GM18520 (cell line): ENCODE data around the gene CARMIL3.

ENCODE experiments used
- ATAC-seq: cut with Tn5 transposase; IDR thresholded peaks from one replicate; pipeline ENCODE4 v1.9.1; 2021; ENCODE audit not compliant: unreplicated experiment

The CARMIL3 gene

DNA sequence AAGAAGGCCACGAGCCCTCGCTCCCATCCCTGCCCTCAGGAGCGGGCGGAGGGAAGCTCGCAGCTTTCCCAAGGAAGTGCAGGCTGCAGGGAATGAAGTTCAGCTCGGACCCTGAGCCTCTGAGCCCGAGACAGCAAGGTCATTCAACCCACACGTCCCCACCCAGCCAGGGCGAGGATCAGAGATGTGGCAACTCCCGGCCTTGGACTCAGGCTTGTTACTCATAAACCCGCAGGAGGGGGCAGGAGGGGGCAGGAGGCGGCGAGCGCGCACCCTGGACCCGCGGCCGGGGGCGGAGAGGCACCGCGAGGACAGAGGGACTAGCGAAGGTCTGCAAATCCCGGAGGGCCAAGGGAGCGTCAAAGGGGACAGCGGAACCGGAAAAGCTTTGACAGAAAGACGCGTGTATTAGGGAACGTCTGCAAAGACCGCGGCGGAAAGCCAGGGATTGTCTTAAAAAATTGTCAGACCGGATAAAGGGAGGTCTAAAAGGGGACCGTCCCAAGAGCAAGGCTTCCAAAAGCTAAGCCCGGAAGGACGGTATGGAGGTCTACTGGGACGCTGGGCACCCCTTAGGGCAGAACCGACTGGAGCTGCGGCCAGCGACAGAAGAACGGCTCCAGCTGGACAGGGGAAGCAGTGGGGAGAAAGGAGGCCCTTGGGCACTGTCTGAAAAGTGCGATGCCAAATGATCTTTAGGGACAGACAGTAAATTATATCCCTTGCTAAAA is 62.2 kb downstream of the CARMIL3 start:
- ATAC-seq = peak; percentile 0

DNA sequence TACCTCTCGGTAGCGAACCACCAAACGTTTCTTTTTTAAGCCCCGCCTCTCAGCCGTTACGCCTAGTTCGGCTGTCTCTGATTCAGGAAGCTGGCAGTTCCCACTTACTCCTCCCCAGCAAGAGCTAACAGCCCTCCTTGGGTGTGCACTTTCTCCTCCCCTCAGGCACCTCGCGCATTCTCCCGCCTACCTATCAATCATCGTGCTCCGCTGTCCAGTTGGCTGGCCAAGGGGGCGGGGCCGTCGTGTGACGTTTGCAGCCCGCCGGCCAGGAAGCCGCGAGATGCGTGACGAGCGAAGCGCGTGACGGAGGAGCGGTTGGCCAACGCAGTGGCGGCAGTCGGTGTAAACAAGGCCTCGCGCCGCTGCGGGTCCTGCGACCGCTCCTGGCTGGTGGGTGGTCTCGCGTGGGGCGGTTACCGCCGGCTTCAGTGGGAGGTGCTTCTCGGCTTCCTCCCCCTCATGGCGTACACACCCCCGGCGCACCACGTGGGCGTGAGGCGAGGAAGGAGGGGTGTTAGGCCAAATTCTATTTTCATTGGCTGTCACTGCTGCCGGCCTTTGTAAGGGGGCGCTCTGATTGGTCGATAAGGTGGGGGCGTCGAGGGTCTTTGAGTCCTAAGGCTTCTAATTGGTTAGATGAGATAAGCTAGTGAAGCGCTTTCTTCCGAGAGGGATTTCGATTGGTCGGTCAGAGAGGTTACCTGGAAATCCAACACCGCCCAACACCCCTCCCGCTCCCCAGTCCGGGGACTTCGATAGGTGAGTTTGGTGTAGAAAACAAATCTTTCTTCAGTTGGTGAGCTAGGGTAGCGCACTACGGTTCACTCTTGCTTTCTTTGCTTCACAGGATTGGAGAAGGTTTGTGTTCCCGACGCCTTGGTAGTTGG is 63.0 kb downstream of the CARMIL3 start, which contains the start of the genes DCAF11 and NRL:
Gene DCAF11, plus strand, starts transcription at position 246 of the 890 bp plus-strand sequence. CDS start 818 bp downstream, outside the sequence.
Gene NRL, minus strand, starts transcription at position 418 of the 890 bp plus-strand sequence. CDS start 32,101 bp downstream, outside the sequence.
- ATAC-seq = peak; percentile 82

DNA sequence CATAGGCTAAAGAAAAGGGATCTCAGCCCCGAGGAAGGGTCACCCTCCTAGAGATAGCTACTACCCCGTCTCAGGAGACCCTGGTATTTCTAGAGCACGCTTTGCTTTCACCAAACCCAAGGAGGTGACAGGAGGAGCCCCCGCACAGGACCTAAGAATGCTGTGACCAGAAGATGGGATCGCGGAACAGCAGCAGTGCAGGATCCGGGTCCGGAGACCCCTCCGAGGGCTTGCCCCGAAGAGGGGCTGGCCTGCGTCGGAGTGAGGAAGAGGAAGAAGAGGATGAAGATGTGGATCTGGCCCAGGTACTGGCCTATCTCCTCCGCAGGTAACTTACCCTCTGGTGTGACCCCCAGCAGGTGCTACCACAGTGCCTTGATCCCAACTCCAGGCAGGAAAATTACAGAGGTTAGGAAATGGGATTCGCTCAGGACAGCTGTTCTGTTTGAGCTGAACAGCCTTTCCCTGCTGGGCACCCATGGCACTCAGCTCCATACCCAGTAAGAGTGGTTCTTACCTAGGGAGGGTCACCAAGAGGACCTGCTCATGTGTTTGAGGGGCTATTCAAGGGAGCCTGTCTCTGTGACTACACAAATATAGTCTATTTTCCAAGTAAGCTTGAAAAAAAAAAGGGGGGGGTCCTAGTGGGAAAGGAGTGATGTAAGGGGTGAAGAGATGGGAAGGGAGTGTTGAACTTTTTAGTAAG is 63.8 kb downstream of the CARMIL3 start:
- ATAC-seq = no peak

DNA sequence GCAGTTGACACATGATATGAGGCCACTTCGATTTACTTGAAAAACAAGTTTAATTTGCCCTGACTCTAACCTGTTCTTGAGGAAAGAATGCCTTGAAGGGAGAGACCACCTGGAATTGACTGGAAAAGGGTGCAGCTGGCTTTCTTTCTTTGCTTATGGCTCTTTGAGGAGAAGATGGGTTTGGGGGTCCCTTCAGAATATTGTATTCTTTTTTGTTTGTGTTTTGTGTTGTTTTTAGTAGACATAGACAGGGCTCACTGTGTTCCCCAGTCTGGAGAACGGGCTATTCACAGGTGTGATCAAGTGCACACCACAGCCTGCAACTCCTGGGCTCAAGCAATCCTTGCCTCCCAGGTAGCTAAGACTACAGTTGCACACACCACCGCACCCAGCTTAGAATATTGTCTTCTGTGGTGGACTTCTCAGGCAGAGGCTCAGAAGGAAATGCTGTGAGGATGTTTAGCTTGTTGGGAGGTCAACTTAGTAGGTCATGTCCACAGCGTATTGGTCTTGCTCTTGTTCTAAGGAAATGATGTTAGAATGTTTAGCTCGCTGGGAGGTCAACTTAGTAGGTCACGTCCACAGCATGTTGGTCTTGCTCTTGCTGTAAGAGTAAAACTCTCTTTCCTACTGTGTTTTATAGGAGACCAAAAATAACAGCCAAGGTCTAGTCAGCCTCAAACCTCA is 64.5 kb downstream of the CARMIL3 start:
- no peak for ATAC-seq

DNA sequence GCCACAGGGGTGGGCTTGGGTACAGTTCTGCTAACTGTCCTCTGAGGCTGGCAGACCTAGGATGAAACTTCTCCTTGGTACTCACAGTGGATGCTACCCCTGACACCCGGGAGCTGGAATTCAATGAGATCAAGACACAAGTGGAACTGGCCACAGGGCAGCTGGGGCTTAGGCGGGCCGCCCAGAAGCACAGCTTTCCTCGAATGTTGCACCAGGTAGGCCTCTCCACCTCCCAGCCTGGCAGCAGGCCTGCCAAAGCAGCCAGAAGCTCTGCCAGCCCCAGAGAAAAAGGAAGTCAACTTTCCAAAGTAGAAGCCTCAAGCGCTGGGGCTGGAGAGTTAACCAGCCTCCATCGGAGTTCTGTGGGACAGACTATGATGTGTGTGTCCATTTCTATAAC is 65.4 kb downstream of the CARMIL3 start:
- no peak for ATAC-seq
